ENCODE results near the gene PLEKHB1. TPM values are rescaled to one million over a fixed set of nuclear protein-coding genes. Genes with fewer than 3 reads are reported as not detected.

The PLEKHB1 gene, protein sequence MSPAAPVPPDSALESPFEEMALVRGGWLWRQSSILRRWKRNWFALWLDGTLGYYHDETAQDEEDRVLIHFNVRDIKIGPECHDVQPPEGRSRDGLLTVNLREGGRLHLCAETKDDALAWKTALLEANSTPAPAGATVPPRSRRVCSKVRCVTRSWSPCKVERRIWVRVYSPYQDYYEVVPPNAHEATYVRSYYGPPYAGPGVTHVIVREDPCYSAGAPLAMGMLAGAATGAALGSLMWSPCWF
- 3.5 and 4.2 TPM in 2 replicates for total RNA-seq

- DNase-seq (ENCODE audit: low read depth) = no peak
These were observed at the start of gene PLEKHB1 for GRCh38 chr11:73645972-73646631. Gene PLEKHB1 (plus strand): TSS chr11:73646581. CDS start chr11:73646609, 28 bp downstream.

DNA sequence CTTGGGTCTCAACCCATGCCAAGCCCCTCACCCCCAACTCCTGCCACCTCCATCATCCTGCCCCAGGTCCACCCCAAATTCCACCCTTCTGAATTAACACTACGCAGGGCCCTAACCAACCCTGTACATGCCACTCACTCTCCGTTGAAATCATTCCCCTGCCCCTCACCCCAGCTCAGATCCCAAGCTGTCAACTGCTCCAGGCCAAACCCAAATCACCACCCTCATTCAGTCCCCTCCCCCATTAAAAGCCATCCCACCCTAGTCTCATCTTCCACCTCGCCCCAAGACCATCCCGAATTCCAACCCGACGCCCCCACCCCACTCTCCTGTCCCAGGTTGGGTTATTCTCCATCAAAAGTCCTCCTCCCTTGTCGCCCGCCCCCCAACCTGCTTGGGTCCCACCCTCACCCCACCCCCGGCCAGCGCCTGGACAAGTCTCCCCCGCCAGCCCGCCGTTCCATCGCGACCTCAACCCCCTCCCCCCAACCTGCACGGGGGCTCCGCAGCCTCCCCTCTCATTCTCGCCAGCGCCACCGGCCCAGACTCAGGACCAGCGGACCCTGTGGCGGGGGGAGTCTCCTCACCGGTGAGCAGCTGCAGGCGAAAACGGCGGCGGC lies 48.9 kb upstream of the PLEKHB1 start:
- no peak for DNase-seq (ENCODE audit: low read depth)

- peak; percentile 97 for DNase-seq (ENCODE audit: low read depth)
These were observed 48.2 kb upstream of the PLEKHB1 start, which contains the start of gene FAM168A for GRCh38 chr11:73597956-73598718. Gene FAM168A (minus strand): TSS chr11:73598112. CDS start chr11:73468474, 129,638 bp downstream.

- DNase-seq (ENCODE audit: low read depth) = no peak
These were observed 47.5 kb upstream of the PLEKHB1 start for GRCh38 chr11:73598719-73599379.

GRCh38 chr11:73612601-73613140 lies 33.7 kb upstream of the PLEKHB1 start:
- DNase-seq (ENCODE audit: low read depth) = no peak

DNA sequence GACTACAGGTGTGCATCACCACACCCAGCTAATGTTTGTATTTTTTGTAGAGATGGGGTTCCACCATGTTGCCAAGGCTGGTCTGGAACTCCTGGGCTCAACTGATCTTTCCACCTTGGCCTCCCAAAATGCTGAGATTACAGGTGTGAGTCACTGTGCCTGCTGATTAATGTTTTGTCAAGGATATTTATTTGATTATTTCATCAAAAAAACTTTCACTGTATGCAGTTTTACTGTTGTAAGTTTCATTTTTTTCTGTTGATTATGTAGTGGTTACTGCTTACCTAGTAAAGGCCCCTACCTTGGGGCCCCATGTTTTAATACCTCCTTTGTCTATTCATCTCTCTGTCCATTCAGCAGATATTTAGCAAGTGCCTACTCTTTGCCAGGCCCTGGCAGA lies 31.8 kb upstream of the PLEKHB1 start:
- DNase-seq (ENCODE audit: low read depth) = no peak

DNA sequence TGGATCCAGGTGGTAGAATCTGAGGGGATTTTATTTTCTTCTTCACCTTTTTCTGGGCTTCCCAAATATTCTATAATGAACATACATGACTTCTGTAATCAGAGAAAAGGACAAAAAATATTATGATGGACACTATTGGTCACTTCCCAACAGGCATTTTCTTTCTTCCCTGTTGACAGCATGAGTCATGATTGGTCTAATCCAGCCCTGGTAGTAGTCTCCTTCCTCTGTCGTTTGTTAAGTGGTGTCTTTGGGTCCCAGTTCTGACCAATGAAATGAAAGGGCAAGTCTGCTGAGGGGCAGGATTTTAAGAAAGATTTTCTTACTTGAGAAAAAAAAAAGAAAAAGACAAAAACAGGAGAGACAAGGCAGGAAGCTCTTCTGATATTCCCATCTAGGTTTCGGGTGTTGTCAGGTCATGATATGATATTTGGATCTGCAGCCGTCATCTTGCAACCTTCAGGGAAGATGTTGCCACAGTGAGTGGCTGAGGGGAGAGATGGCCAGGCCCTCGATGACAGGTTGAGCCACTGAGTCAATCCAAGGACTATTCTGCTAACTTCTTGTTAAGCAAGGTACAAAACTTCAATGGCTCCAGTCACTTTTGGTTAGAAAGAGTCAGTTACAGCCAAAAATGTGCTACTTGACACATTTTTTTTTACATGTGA lies 23.3 kb upstream of the PLEKHB1 start:
- no peak for DNase-seq (ENCODE audit: low read depth)

- DNase-seq (ENCODE audit: low read depth) = no peak
These were observed 22.7 kb upstream of the PLEKHB1 start for GRCh38 chr11:73623686-73624085.

- DNase-seq (ENCODE audit: low read depth) = peak; percentile 58
These were observed 20.6 kb upstream of the PLEKHB1 start for GRCh38 chr11:73625696-73626318.

DNA sequence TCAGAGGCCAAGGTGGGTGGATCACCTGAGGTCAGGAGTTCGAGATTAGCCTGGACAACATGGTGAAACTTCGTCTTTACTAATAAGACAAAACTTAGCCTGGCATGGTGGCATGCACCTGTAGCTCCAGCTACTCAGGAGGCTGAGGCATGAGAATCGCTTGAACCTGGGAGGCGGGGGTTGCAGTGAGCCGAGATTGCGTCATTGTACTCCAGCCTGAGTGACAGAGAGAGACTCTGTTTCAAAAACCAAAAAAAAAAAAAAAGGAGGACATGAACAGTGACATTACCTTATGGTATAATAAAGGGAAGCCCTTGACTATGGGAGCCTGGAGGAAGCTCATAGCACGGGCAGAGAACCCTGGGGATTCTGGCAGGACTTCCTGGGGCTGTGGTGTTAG lies 16.5 kb upstream of the PLEKHB1 start:
- DNase-seq (ENCODE audit: low read depth) = no peak

- no peak for DNase-seq (ENCODE audit: low read depth)
These were observed 13.4 kb upstream of the PLEKHB1 start for GRCh38 chr11:73632996-73633395.

GRCh38 chr11:73633999-73634398 lies 12.4 kb upstream of the PLEKHB1 start:
- DNase-seq (ENCODE audit: low read depth) = no peak

DNA sequence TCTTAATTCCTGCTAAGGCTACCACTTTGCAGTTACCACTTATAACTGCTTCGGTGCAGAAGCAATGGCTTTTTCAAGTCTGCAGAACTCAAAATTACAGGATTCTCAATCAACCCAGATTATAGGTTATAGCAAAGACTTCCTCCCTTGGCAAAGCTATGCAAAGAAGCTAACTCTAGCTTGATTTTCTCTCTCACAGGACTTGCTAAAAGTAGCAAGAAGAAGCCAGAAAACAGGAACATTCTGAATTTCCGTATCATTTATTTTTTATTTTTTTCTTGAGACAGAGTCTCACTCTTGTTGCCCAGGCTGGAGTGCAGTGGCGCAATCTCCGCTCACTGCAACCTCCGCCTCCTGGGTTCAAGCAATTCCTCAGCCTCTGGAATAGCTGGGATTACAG lies 10.7 kb upstream of the PLEKHB1 start:
- no peak for DNase-seq (ENCODE audit: low read depth)

DNA sequence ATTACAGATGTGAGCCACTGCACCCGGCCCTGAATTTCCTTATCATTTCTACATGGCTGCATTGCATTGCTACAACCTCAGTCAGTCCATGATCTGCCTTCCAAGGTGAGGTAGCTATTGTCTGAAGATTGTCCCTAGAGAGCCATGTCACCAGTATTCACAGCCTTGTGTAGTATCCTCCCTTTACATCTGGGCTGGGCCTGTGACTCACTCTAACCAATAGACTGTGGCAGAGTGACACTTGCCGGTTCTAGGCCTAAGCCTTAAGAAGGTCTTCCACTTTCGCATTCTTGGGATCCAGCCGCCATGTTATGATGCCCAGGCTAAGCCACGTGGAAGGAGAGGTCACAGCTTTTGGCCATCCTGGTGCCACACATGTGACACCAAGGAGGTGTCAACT lies 10.1 kb upstream of the PLEKHB1 start:
- DNase-seq (ENCODE audit: low read depth) = no peak

DNA sequence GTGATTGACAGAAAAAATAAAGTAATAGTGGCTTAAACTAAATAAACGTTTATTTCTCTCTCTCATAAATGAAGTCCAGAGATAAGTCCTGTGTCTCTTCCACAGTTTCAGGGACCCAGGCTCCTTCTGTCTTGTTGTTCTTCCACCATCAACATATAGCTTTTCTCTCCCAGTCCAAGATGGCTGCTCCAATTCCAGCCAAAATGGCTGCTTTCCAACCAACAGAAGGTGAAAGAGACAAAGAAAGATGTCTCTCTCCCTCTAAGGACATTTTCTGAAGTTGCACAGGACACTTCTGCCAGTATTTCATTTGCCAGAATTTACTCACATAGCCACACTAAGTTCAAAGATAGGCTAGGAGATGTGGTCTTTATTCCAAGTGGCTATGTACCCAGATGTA lies 9.4 kb upstream of the PLEKHB1 start:
- no peak for DNase-seq (ENCODE audit: low read depth)

DNA sequence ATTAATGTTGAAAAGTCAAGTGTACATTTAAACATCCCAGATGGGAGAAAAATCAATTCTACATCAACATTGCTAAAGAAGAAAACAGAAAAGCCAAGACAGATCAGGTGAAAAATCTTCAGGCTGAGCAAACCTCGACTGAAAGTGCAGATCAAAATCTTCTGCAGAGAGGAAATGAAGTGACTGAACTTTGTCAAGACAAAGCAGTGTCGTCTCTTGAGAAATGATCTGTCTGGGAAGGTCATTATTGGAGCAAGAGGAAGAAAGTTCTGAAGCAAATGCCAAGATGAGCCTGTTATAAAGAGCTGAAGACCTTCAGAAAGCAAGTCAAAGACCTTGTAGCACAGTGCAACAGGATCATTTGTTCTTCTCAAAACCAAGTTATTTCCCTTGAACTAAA lies 5.8 kb upstream of the PLEKHB1 start:
- no peak for DNase-seq (ENCODE audit: low read depth)

- DNase-seq (ENCODE audit: low read depth) = no peak
These were observed 4.7 kb upstream of the PLEKHB1 start for GRCh38 chr11:73641668-73642067.

DNA sequence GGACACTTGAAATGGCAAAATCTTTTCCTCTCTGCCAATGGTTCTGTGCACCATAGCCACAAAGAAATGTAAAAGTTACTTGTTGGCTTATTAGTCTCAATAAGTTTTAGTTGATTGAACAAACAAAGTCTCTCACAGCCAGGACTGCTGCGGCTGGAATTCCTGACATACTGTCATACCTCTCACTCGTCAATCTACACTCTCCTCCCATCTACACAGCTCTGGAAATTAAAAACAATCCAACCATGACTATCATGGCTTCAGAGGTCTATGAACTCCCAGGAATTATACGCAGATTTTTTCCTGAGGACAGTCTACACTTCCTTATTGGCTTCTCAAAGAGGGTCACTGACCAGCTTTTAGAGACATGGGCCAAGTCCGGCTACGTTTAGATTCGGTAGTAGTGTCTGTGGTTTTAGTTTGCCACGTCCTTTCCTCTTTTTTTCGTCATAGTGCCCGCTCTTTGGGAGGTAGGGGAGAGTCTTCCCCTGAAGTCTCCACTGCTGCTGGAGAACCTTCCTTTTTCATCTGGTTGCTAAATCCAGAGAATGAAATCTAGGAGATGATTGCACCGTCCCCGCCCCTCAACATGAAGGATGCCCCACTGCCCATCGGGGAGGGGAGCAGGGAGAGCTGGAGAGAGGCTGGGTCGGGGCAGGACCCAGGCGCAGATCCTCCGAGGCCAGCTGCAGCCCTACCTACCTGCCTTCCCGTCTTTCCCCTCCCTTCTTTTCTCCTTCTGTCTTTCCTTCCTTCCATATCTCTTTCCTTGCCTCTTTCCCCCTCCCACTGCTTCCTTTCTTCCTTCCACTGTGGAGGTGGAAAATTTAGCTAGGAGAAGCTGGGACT lies 1.0 kb upstream of the PLEKHB1 start:
- peak; percentile 61 for DNase-seq (ENCODE audit: low read depth)

DNA sequence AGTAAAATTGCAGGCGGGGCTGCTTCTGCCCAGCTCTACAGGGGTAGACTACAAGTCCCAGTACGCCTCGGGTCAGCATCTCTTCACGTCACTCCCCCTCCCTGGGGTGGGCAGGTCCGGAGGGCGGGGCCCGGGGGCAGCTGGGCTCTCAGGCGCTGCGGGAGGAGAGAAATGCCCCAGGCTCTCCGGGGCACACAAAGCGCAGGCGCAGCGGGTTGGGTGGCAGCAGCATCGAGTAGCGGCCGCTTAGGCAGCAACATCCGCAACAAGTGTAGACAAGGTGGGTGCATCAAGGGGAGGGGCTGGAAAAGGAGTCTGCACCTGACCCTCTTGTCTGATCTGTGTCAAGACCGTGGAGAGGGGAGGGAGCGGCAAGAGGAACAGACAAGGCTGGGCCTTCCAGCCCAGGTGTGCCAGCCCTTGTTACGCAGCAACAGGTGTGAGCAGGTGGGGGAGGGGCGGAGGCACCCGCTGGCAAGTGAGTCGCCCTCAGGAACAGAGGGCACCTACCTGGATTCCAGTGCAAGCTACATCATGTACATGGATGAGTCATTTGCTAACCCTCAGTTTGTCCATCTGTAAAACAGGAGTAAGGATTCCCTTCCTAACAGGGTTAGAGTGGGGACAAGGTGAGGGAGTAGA lies 1.2 kb downstream of the PLEKHB1 start:
- peak; percentile 76 for DNase-seq (ENCODE audit: low read depth)

Measured in renal cortical epithelial cell (primary cell).